RWPE1 (cell line): ENCODE results near the gene TIE1.
A peak's percentile ranks its signal among the peaks of the same experiment; 100 is the strongest.

ENCODE experiments used
- CTCF ChIA-PET: fragments of 350-600 bp; sonication (Branson Sonifier 250); formaldehyde crosslinking; extraction: SDS; loops from one replicate; lab custom pipeline; 2021; lab: Yijun Ruan, JAX
- POLR2A ChIA-PET: fragments of 400-600 bp; formaldehyde crosslinking; extraction: SDS; loops from one replicate; lab custom pipeline; 2020; ENCODE audit warnings: antibody characterized with exemption; ENCODE audit not compliant: low non-redundant PET; lab: Yijun Ruan, JAX
- DNase-seq: peaks from one replicate; pipeline ENCODE4 v3.0.0; 2012; ENCODE audit warnings: low spot score
- H3K27ac ChIP-seq: fragments of 450-650 bp; 2 replicates; pipeline ENCODE4 v1.5.1; 2017
- TF ChIP-seq, protein P1 (sequence below): fragments of 450-650 bp; conservative IDR thresholded peaks from 2 replicates; pipeline ENCODE4 v1.5.1; 2017; ENCODE audit warnings: low read depth, mild to moderate bottlenecking

Gene TIE1

DNA sequence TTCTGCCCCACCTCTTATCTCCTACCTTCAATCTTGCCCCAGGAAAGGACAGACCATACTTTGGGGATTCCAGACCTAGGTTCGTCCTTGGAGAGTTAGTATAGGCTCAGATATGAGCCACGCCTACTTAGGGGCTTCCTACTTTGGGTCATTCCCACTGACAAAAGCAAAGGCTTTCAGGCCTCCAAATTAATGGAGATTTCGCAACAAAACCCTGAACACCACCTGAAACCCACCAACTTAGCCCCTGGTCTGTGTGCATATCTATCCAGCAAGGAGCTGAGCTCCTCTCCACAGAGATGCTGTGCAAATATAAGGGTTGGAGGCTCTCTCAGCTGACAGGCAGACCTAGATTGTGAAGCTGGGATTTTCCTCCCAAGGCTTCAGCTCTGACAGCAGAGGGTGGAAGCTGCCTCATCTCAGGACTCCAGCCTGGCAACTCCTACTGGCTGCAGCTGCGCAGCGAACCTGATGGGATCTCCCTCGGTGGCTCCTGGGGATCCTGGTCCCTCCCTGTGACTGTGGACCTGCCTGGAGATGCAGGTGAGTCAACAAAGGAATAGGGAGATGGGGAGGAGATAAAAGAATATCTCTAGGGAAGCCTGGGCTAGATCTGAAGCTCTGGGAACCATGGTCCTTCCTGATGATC lies 38.9 kb downstream of the TIE1 start:
- POLR2A ChIA-PET = no interaction called here
- DNase-seq = no peak
- TF ChIP-seq, protein P1, sequence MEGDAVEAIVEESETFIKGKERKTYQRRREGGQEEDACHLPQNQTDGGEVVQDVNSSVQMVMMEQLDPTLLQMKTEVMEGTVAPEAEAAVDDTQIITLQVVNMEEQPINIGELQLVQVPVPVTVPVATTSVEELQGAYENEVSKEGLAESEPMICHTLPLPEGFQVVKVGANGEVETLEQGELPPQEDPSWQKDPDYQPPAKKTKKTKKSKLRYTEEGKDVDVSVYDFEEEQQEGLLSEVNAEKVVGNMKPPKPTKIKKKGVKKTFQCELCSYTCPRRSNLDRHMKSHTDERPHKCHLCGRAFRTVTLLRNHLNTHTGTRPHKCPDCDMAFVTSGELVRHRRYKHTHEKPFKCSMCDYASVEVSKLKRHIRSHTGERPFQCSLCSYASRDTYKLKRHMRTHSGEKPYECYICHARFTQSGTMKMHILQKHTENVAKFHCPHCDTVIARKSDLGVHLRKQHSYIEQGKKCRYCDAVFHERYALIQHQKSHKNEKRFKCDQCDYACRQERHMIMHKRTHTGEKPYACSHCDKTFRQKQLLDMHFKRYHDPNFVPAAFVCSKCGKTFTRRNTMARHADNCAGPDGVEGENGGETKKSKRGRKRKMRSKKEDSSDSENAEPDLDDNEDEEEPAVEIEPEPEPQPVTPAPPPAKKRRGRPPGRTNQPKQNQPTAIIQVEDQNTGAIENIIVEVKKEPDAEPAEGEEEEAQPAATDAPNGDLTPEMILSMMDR = no peak
- no peak overlapping the region for H3K27ac ChIP-seq
- CTCF ChIA-PET = no interaction called here

DNA sequence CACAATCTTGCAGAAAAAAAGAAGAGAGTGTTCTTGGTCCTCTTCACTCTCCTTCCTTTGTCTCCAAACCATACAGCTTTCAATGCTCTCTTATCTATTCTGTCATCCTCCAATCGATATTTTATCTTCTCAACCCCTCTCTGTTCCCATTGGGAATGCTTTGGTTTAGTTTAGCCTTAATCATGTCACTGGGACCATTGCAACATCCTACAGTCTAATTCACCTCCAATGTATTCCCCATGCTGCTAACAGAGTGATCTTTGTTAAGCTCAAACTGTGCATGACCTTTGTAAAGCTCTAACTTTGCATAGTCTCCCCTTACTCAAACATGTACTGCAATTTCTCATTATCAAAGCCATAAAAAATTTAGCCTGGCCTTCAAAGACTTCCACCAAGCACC lies 39.8 kb downstream of the TIE1 start:
- DNase-seq = no peak
- ChIA-PET CTCF (no interaction called here), POLR2A (no interaction called here)
- no peak overlapping the region for H3K27ac ChIP-seq
- TF ChIP-seq, protein P1 = no peak

- DNase-seq = no peak
- TF ChIP-seq, protein P1 = no peak
- H3K27ac ChIP-seq = no peak overlapping the region
- ChIA-PET POLR2A (no interaction called here), CTCF (no interaction called here)
Observed at GRCh38 chr1:43344267-43344850, 43.6 kb downstream of the TIE1 start.

GRCh38 chr1:43345120-43345519 lies 44.3 kb downstream of the TIE1 start:
- TF ChIP-seq, protein P1 = no peak
- DNase-seq = no peak
- no peak overlapping the region for H3K27ac ChIP-seq
- POLR2A ChIA-PET = no interaction called here
- CTCF ChIA-PET = no interaction called here

DNA sequence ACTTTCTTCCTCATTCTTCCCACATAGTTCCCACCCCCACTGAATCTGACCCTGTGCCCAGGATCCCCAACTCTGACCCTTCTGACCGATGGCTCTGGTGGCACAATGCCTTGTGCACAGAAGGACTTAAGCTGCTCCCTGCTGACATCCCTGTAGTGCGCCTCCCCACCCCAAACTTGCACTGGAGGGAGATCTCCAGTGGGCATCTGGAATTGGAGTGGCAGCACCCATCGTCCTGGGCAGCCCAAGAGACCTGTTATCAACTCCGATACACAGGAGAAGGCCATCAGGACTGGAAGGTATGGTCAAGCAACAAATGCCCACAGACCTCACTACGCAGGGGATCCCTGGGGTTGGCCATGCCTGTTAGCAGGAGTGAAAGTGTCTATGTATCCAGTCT lies 45.9 kb downstream of the TIE1 start:
- no peak overlapping the region for H3K27ac ChIP-seq
- ChIA-PET CTCF (no interaction called here), POLR2A (no interaction called here)
- DNase-seq = no peak
- TF ChIP-seq, protein P1 = no peak

- TF ChIP-seq, protein P1 = no peak
- POLR2A ChIA-PET = no interaction called here
- peak overlapping the region; percentile 93 for H3K27ac ChIP-seq
- DNase-seq = peak; percentile 41
- CTCF ChIA-PET = interaction anchor here (0.7 to 0.9 kb wide), 3 partner anchors 63 to 121 kb away, joined by 3 to 5 read pairs (median 4); partner anchors contain the start of gene C1orf210
Observed at GRCh38 chr1:43348343-43348808, 47.6 kb downstream of the TIE1 start.
